ENCODE data around the gene CELF5. TPM values are rescaled to one million over a fixed set of nuclear protein-coding genes. Genes with fewer than 3 reads are reported as not detected.
"Not testable (repeated sequence)": the region's sequence is repeated elsewhere in the genome, so short reads cannot be mapped to it uniquely, and the experiment has no call there.

CELF5 gene
- total RNA-seq, 2 experiments from 2014 or later = not detected

GRCh38 chr19:3229888-3230496, 5.5 kb downstream of the CELF5 start:
- no peak overlapping the region for H3K4me3 Mint-ChIP-seq
- H3K27me3 Mint-ChIP-seq = peaks cover 30% of the 10 kb centered on the region
- no peaks in the 10 kb centered on the region for H3K36me3 Mint-ChIP-seq
- no peaks in the 10 kb centered on the region for H3K4me1 Mint-ChIP-seq
- DNase-seq (no peak), ATAC-seq (no peak)
- no peaks in the 10 kb centered on the region for H3K9me3 Mint-ChIP-seq (ENCODE audit: low read depth)
- CTCF ChIA-PET = no interaction called here
- H3K27ac Mint-ChIP-seq = no peak overlapping the region

GRCh38 chr19:3231288-3231687, 6.8 kb downstream of the CELF5 start:
- H3K36me3 Mint-ChIP-seq = no peaks in the 10 kb centered on the region
- ATAC-seq = no peak
- no peak overlapping the region for H3K4me3 Mint-ChIP-seq
- peaks cover 25% of the 10 kb centered on the region for H3K27me3 Mint-ChIP-seq
- no peak overlapping the region for H3K27ac Mint-ChIP-seq
- H3K9me3 Mint-ChIP-seq (ENCODE audit: low read depth) = no peaks in the 10 kb centered on the region
- no peaks in the 10 kb centered on the region for H3K4me1 Mint-ChIP-seq
- CTCF ChIA-PET = no interaction called here
- no peak for DNase-seq

GRCh38 chr19:3233116-3233515, 8.7 kb downstream of the CELF5 start:
- Mint-ChIP-seq H3K36me3 (no peaks in the 10 kb centered on the region), H3K4me3 (no peak overlapping the region), H3K27ac (no peak overlapping the region), H3K4me1 (no peaks in the 10 kb centered on the region), H3K9me3 (ENCODE audit: low read depth) (no peaks in the 10 kb centered on the region), H3K27me3 (peaks cover 9% of the 10 kb centered on the region)
- DNase-seq (no peak), ATAC-seq (no peak)
- CTCF ChIA-PET = interaction anchor here (1.3 kb wide), 1 partner anchor 9 kb away, joined by 4 read pairs; the partner anchor contains the start of gene CELF5

GRCh38 chr19:3233831-3234230, 9.4 kb downstream of the CELF5 start:
- CTCF ChIA-PET = interaction anchor here (0.8 to 1.3 kb wide), 2 partner anchors 10 to 71 kb away, joined by 3 to 4 read pairs; partner anchors contain the start of gene CELF5
- peaks cover 8% of the 10 kb centered on the region for H3K27me3 Mint-ChIP-seq
- H3K9me3 Mint-ChIP-seq (ENCODE audit: low read depth) = no peaks in the 10 kb centered on the region
- H3K4me3 Mint-ChIP-seq = no peak overlapping the region
- H3K27ac Mint-ChIP-seq = no peak overlapping the region
- DNase-seq (no peak), ATAC-seq (no peak)
- H3K36me3 Mint-ChIP-seq = no peaks in the 10 kb centered on the region
- H3K4me1 Mint-ChIP-seq = no peaks in the 10 kb centered on the region

- Mint-ChIP-seq H3K4me3 (no peak overlapping the region), H3K27me3 (no peaks in the 10 kb centered on the region), H3K27ac (no peak overlapping the region), H3K4me1 (no peaks in the 10 kb centered on the region), H3K9me3 (ENCODE audit: low read depth) (no peaks in the 10 kb centered on the region), H3K36me3 (no peaks in the 10 kb centered on the region)
- CTCF ChIA-PET = no interaction called here
- ATAC-seq (peak; percentile 42), DNase-seq (peak; percentile 46)
These were observed 10.3 kb downstream of the CELF5 start for GRCh38 chr19:3234800-3235199.

GRCh38 chr19:3235604-3236003, 11.1 kb downstream of the CELF5 start:
- H3K4me3 Mint-ChIP-seq; H3K27ac Mint-ChIP-seq; ATAC-seq; H3K27me3 Mint-ChIP-seq; CTCF ChIA-PET; H3K9me3 Mint-ChIP-seq (ENCODE audit: low read depth); H3K36me3 Mint-ChIP-seq; H3K4me1 Mint-ChIP-seq; DNase-seq: not testable (repeated sequence)

GRCh38 chr19:3236272-3236671, 11.8 kb downstream of the CELF5 start:
- H3K9me3 Mint-ChIP-seq (ENCODE audit: low read depth) = no peaks in the 10 kb centered on the region
- ATAC-seq (no peak), DNase-seq (no peak)
- CTCF ChIA-PET = interaction anchor here (1.6 kb wide), 1 partner anchor 14 kb away, joined by 4 read pairs; no protein-coding TSS in a partner anchor
- H3K27me3 Mint-ChIP-seq = no peaks in the 10 kb centered on the region
- no peaks in the 10 kb centered on the region for H3K36me3 Mint-ChIP-seq
- no peaks in the 10 kb centered on the region for H3K4me1 Mint-ChIP-seq
- no peak overlapping the region for H3K4me3 Mint-ChIP-seq
- no peak overlapping the region for H3K27ac Mint-ChIP-seq

GRCh38 chr19:3238066-3238561, 13.7 kb downstream of the CELF5 start:
- Mint-ChIP-seq H3K4me1 (no peaks in the 10 kb centered on the region), H3K4me3 (no peak overlapping the region), H3K27me3 (no peaks in the 10 kb centered on the region), H3K27ac (no peak overlapping the region), H3K9me3 (ENCODE audit: low read depth) (no peaks in the 10 kb centered on the region), H3K36me3 (no peaks in the 10 kb centered on the region)
- DNase-seq (no peak), ATAC-seq (no peak)
- CTCF ChIA-PET = interaction anchor here (1.6 kb wide), 1 partner anchor 12 kb away, joined by 4 read pairs; no protein-coding TSS in a partner anchor

- H3K4me3 Mint-ChIP-seq = no peak overlapping the region
- ATAC-seq (no peak), DNase-seq (no peak)
- H3K27ac Mint-ChIP-seq = no peak overlapping the region
- no peaks in the 10 kb centered on the region for H3K9me3 Mint-ChIP-seq (ENCODE audit: low read depth)
- no peaks in the 10 kb centered on the region for H3K36me3 Mint-ChIP-seq
- CTCF ChIA-PET = no interaction called here
- no peaks in the 10 kb centered on the region for H3K27me3 Mint-ChIP-seq
- H3K4me1 Mint-ChIP-seq = no peaks in the 10 kb centered on the region
These were observed 14.9 kb downstream of the CELF5 start for GRCh38 chr19:3239367-3239766.

GRCh38 chr19:3243819-3244700, 19.6 kb downstream of the CELF5 start:
- ATAC-seq (no peak), DNase-seq (peak; percentile 68)
- Mint-ChIP-seq H3K27me3 (no peaks in the 10 kb centered on the region), H3K4me1 (no peaks in the 10 kb centered on the region), H3K4me3 (no peak overlapping the region), H3K9me3 (ENCODE audit: low read depth) (no peaks in the 10 kb centered on the region), H3K36me3 (no peaks in the 10 kb centered on the region), H3K27ac (no peak overlapping the region)
- CTCF ChIA-PET = no interaction called here

GRCh38 chr19:3245050-3245449, 20.6 kb downstream of the CELF5 start:
- Mint-ChIP-seq H3K4me3 (no peak overlapping the region), H3K4me1 (no peaks in the 10 kb centered on the region), H3K27me3 (no peaks in the 10 kb centered on the region), H3K27ac (no peak overlapping the region), H3K36me3 (no peaks in the 10 kb centered on the region), H3K9me3 (ENCODE audit: low read depth) (no peaks in the 10 kb centered on the region)
- CTCF ChIA-PET = interaction anchor here (0.9 kb wide), 1 partner anchor 184 kb away, joined by 3 read pairs; no protein-coding TSS in a partner anchor
- ATAC-seq (no peak), DNase-seq (no peak)

- Mint-ChIP-seq H3K27ac (no peak overlapping the region), H3K4me1 (no peaks in the 10 kb centered on the region), H3K27me3 (no peaks in the 10 kb centered on the region), H3K36me3 (no peaks in the 10 kb centered on the region), H3K9me3 (ENCODE audit: low read depth) (no peaks in the 10 kb centered on the region), H3K4me3 (no peak overlapping the region)
- DNase-seq = no peak
- ATAC-seq = no peak
- CTCF ChIA-PET = no interaction called here
These were observed 24.4 kb downstream of the CELF5 start for GRCh38 chr19:3248728-3249326.

GRCh38 chr19:3249408-3249807, 24.9 kb downstream of the CELF5 start:
- DNase-seq = no peak
- H3K4me3 Mint-ChIP-seq = no peak overlapping the region
- H3K27ac Mint-ChIP-seq = no peak overlapping the region
- H3K27me3 Mint-ChIP-seq = no peaks in the 10 kb centered on the region
- H3K9me3 Mint-ChIP-seq (ENCODE audit: low read depth) = no peaks in the 10 kb centered on the region
- CTCF ChIA-PET = no interaction called here
- no peaks in the 10 kb centered on the region for H3K36me3 Mint-ChIP-seq
- no peak for ATAC-seq
- H3K4me1 Mint-ChIP-seq = no peaks in the 10 kb centered on the region

All from activated CD8-positive, alpha-beta memory T cell treated with anti-CD3 and anti-CD28 coated beads, Interleukin-2, amount 10 ng/mL, durations not matched to agents 7 days and 5 days (primary cell).